GM08714 (cell line): ENCODE results near the gene NOS1AP.
"Not testable (repeated sequence)": the region's sequence is repeated elsewhere in the genome, so short reads cannot be mapped to it uniquely, and the experiment has no call there.

Experiments used
- H3K4me3 ChIP-seq: fragments of 200-500 bp; sonication (Bioruptor generic); 2 replicates; pipeline ENCODE4 v1.5.1; 2014; ENCODE audit warnings: mild to moderate bottlenecking, low read length, inconsistent platforms
- ZNF274 ChIP-seq: IDR thresholded peaks from 2 replicates; pipeline ENCODE4 v1.6.1; 2012; ENCODE audit warnings: mild to moderate bottlenecking, low read depth, low read length

NOS1AP gene

DNA sequence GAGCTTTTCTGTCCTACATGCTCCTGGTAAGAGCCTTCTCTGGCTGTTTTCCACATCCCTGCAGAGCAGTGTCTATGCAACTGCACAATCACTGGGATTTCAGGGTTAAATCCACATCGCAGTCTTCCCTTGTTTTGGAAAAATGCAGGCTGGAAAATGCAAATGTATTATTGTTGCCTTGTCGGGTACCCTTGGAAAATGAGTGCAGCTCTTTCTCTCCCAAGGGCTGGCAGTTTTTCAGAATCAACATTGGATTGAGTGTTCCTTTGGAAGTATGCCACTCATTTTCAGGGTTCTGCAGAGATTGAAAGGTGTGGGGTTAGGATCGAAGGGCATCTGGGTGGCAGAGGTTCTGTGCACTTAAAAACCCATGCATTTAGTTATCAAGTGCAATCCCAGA lies 3.2 kb downstream of the NOS1AP start:
- H3K4me3 ChIP-seq: no peak overlapping the region
- TF ChIP-seq ZNF274: no peak

DNA sequence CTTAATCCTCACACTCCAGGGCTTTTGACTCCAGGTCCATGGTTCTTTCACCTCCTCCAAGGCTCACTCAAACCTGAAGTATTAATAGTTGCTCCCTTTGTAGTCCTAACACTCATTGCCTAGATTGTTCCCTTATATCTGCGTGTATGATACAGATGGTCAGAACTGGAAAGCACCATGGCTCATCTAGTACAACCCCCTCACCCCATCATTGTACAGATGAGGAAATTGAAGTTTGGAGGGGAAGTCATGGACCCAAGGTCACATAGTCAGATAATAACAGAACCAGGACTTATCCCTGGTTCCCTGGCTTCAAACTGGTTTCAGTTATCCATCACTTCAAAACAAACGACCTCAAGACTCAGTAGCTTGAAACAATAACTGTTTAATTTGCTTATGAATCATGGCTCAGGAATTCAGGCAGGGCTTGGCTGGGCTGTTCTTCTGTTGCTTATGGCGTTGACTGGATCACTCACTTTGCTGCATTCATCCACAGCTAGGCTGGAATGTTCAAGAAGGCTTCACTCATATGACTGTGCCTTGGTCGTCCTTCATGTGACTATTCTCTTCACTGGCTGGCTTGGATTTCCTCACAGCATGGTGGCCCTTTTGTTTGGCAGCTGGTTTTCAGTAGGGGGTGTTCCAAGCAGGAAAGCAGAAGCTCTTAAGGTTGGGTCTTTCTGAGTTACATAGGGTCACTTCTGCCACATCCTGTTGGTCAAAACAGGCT lies 5.0 kb downstream of the NOS1AP start:
- TF ChIP-seq ZNF274: no peak
- no peak overlapping the region for H3K4me3 ChIP-seq

DNA sequence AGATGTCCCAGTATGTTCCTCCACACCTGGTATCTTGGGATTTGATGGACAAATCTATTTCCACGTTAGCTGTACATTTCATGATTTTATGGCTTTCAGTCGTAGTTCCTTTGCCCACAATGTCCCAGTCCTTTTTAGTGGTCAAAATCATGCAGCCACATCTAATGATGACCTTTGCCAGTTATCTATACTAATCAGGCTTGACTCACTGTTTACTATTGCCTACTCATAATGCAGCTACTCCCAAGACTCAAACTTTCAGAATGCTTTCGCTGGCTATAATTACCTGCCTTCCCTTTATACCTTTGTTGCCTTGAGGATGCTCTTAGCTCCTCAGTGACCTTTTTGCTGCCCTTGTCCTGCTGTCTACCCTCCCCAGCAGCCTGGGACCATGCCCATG lies 6.4 kb downstream of the NOS1AP start:
- H3K4me3 ChIP-seq: no peak overlapping the region
- TF ChIP-seq ZNF274: no peak

DNA sequence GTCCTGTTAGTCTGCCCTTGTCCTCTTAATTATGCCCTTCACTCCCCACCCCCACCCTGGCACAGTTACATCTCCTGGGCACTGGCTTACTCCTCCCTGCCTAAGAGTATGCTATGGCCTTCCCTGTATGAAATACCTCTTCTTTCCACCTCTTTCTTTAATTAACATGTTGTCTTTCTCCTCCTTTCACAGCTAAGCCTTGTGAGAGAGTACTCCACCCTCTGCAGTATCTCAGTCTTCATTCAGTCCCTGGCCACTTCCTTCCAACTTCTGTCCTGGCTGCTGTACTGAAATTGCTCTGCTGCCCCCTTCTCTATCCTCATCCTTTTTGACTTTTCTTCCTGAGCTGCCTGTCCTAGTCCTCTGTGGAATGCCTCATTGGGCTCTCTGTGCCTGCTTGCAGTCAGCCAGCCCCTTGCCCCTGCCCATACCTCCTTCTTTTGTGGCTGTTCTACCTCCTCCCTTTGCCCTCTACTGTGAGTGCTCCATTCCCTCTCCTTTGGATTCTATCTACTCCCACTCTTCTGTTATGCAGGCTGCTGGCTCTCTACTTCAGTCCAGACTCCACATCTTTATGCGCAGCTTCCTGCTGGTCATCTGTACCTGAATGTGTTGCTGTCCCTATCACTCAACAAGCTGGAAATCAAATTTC lies 8.3 kb downstream of the NOS1AP start:
- H3K4me3 ChIP-seq: no peak overlapping the region
- no peak for TF ChIP-seq ZNF274

DNA sequence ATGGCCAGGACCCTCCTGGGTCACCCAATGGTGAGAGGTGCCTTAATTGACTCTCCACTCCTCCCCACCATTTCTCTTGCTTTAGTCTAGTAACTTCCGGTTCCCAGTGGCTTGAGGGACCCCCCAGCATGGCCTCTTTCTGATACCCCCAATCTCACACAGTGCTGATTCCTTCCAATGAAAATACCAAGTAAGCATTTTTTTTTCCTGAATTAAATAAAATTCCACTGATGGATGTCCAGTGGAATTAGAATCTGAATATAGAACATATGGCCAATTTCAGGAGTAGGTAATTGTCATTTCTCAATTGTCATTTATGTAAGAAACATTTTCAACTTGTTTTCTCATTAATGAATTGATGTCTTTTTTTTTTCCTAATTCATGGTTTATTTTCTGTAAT lies 9.5 kb downstream of the NOS1AP start:
- no peak for TF ChIP-seq ZNF274
- H3K4me3 ChIP-seq: no peak overlapping the region

DNA sequence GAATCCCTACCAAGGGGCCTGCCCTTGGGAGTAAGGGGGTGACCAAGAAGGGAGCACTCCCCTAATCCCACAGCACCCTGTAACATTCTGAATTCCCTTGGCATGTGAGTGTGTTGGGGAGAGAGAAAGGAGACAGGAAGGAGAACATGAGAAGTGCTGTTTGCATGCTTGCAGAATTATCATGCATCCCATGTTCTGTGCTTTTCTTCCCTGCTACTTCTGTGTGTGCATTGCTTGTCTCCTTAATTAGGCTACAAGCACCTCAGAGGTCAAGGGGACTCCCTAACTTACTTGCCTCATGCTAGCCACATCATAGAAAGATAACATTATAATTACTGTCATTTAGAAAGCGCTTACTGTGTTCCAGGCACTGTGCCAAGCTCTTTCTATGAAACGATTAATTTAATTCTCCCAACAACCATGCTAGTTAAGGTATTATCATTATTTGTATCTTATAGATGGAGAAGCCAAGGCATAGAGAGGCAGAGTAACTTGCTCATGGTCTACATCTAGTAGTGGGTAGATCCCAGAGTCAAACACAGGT lies 11.1 kb downstream of the NOS1AP start:
- no peak overlapping the region for H3K4me3 ChIP-seq
- no peak for TF ChIP-seq ZNF274

DNA sequence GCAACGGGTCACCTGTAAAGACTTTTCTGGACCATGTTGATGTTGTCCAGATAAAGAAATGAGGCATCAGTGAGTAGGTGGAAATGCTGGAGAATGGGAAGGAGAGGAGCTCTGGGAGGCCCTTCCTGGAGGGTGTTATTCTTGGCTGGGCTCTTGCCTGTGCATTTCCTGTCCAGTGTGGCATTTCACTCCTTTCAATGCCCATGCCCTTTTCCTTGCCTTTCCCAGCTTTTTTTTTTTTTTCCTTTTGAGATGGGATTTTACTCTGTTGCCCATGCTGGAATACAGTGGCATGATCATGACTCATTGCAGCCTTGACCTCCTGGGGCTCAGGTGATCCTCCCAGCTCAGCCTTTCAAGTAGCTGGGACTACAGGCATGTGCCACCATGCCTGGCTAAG lies 11.8 kb downstream of the NOS1AP start:
- no peak for TF ChIP-seq ZNF274
- no peak overlapping the region for H3K4me3 ChIP-seq

DNA sequence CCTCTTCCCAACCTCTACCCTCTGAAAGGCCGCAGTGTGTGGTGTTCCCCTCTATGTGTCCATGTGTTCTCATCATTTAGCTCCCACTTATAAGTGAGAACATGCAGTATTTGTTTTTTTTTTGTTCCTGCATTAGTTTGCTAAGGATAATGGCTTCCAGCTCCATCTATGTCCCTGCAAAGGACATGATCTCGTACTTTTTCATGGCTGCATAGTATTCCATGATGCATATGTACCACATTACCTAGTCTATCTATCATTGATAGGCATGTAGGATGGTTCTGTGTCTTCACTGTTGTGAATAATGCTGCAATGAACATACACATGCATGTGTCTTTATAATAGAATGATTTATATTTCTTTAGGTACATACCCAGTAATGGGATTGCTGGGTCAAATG lies 12.6 kb downstream of the NOS1AP start:
- H3K4me3 ChIP-seq: not testable (repeated sequence)

DNA sequence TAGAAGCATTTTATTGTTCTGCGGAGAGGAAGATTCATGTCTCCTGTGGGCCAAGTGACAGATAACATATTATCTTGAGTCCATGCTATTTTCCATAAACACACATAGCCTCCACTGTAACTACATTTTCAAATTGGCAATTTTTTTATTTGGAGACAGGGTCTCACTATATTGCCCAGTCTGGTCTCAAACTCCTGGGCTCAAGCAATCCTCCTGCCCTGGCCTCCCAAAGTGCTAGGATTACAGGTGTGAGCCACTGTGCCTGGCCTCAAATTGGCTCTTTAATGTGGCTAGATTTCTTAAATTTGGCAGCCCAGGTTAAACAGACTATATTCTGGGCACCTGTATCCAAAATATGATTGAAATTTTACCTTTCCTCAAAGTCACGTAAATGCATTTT lies 13.8 kb downstream of the NOS1AP start:
- H3K4me3 ChIP-seq: no peak overlapping the region
- no peak for TF ChIP-seq ZNF274

DNA sequence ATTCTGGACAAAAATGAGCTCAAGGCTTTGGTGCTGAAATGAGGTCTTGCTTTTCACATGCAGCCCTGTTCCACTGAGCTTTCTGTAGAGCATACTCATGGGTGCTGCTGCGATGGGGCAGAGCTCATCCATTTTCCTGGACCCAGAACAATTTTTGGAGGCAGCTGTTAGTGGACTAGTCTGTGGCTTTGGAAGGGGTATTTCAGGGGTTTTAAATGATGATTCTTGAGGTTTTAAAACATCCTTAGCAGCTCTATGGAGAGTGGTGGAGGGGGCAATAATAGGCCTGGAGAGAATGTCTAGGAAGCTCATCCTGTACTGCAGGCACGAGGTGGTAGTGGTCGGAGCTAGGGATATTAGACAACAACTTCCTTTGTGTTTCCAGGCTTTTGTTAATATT lies 16.5 kb downstream of the NOS1AP start:
- no peak overlapping the region for H3K4me3 ChIP-seq
- no peak for TF ChIP-seq ZNF274

DNA sequence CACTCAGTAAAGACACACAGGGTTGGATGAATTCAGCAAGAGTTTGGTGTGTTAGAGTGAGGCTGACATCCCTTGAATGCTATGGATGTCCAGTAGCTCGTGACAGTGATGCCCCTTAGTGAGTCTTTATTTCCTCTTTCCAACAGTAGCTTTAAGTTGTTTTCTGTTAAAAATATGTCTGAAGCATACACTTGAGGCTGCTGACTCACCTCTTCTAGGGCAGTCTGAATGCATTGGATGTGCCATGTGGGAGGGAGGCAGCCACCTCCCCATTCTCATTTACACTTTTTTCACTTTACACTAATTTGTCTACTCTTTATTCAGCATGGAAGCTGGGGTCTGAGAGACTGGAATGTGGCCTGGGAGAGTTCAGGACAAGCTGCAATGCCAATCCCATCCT lies 17.6 kb downstream of the NOS1AP start:
- H3K4me3 ChIP-seq: no peak overlapping the region
- TF ChIP-seq ZNF274: no peak

DNA sequence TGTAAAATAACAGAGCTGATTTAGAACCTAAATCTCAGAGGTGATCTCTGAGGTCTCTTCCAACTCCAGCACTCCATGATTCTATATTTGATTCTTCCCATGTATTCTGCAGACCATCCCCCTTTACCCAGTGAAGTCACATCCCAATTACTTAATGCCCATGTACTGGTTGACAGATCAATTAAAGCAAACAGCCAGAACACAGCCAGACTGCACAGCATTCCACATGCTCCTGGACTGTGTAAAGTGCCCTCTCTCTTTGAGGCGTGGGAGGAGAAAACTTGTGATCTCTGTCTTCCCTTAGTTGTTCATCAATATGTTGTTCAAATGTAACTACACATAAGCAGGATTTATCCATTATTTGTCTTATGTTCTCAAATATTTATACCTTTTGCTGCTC lies 18.1 kb downstream of the NOS1AP start:
- no peak overlapping the region for H3K4me3 ChIP-seq
- TF ChIP-seq ZNF274: no peak

DNA sequence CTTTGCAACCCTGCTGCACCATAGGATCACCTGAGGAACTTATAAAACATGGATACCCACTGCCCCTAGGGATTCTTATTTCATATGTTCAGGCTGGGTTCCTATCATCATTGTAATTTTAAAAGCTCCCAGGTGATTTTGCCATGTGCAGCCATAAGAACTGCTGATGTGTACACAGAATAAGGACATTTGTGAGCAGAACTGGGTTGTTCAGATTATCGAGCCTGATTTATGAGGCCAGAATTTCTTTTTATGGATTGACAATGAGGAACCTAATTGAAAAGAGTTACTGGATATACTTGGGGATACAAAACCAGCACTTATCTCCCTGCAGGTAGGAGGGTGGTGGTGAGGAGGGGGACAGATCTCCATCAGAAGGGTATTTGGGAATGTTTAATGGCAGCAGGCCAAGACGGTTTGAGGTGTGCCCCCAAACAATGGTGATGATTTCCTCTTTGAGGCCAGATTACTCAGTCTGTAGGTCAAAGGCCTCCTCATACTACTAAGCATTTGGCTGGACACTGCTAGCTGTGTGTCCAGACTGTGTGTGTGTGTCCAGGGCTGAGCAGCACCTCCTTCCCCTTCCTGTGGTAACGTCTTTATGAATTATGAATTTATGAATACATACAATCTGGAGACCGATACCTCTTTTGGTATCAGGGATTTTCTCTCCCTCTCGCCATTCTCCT lies 18.9 kb downstream of the NOS1AP start:
- no peak for TF ChIP-seq ZNF274
- H3K4me3 ChIP-seq: no peak overlapping the region

DNA sequence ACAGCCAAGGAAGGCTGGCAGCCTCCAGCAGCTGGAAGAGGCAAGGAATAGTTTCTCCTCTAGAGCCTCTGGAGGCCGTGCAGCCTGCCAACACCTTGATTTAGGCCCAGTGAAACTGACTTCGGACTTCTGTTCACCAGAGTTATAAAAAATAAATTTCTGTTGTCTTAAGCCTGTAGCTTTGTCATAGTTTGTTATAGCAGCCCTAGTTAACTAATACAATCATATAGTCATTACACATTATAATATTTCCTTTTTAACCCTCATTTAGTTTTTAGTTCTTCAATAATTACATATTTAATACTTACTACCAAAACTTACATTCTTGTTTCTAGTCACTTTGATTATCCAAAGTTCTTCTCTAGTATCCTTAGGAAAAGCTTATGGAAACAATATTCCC lies 20.3 kb downstream of the NOS1AP start:
- H3K4me3 ChIP-seq: no peak overlapping the region
- no peak for TF ChIP-seq ZNF274

DNA sequence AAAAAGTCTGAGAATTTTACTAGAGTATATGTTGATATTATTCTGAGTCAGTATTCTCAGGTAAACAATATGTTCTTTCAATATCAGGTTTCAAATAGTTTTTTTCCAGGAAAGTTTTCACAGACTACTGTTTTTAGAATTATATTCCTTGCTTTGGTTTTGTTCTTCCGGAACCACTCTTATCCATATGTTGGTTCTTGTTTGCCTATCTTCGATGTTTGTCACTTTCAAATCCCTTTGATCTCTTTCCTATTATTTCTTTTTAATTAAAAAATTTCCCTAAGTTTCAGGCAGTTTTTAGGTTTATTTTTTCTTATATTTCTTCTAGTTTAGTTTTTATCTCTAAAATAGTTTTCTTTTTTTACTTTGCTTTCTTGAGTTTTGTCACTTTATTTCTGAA lies 20.9 kb downstream of the NOS1AP start:
- no peak overlapping the region for H3K4me3 ChIP-seq
- no peak for TF ChIP-seq ZNF274
